ENCODE data around the gene SNAI3. TPM values are rescaled to one million over a fixed set of nuclear protein-coding genes. Genes with fewer than 3 reads are reported as not detected.

Gene SNAI3
- total RNA-seq, 4 donors from 2014 or later = 0.39 to 1.7 (median 1.1) TPM; not detected in 1

- Histone ChIP-seq H3K4me1 (peaks cover 0 to 11% (median 3%) of the 10 kb centered on the region in 3 donors), H3K27me3 (peaks cover 17% of the 10 kb centered on the region), H3K9me3 (no peaks in the 10 kb centered on the region), H3K27ac (no peak overlapping the region), H3K4me3 (no peak overlapping the region), H3K36me3 (peaks cover 0 to 72% of the 10 kb centered on the region in 2 donors)
- WGBS, 2 donors (ENCODE audit: low coverage in 1 of 2) = no CpG with 5 or more reads among the region's 25 CpGs
- no peak for ATAC-seq
- TF ChIP-seq CTCF (IDR thresholded peaks at IDR 0.05) = no peak
- no peak for TF ChIP-seq POLR2A (IDR thresholded peaks at IDR 0.05)
- no peak for TF ChIP-seq POLR2AphosphoS5 (IDR thresholded peaks at IDR 0.05)
- no peak for TF ChIP-seq EP300 (IDR thresholded peaks at IDR 0.05)
Measured at GRCh38 chr16:88656291-88656980, 29.9 kb downstream of the SNAI3 start.

GRCh38 chr16:88655733-88656281 is 30.5 kb downstream of the SNAI3 start:
- WGBS, 2 donors (ENCODE audit: low coverage in 1 of 2) = 80% methylated on average over 7 of the region's 29 CpGs; no CpG with 5 or more reads in 1 of the 2 donors
- Histone ChIP-seq H3K36me3 (peaks cover 0 to 72% of the 10 kb centered on the region in 2 donors), H3K9me3 (no peaks in the 10 kb centered on the region), H3K4me3 (no peak overlapping the region), H3K27me3 (peaks cover 23% of the 10 kb centered on the region), H3K4me1 (peaks cover 0 to 12% (median 9%) of the 10 kb centered on the region in 3 donors), H3K27ac (no peak overlapping the region)
- TF ChIP-seq EP300 (IDR thresholded peaks at IDR 0.05) (no peak), CTCF (IDR thresholded peaks at IDR 0.05) (no peak), POLR2A (IDR thresholded peaks at IDR 0.05) (no peak), POLR2AphosphoS5 (IDR thresholded peaks at IDR 0.05) (no peak)
- ATAC-seq = no peak

- 94% methylated on average over 31 of the region's 50 CpGs; no CpG with 5 or more reads in 1 of the 2 donors for WGBS, 2 donors (ENCODE audit: low coverage in 1 of 2)
- TF ChIP-seq EP300 (IDR thresholded peaks at IDR 0.05) (no peak), CTCF (IDR thresholded peaks at IDR 0.05) (no peak), POLR2AphosphoS5 (IDR thresholded peaks at IDR 0.05) (no peak), POLR2A (IDR thresholded peaks at IDR 0.05) (no peak)
- Histone ChIP-seq H3K36me3 (peaks cover 0 to 72% of the 10 kb centered on the region in 2 donors), H3K4me3 (no peak overlapping the region), H3K27me3 (peaks cover 29% of the 10 kb centered on the region), H3K9me3 (no peaks in the 10 kb centered on the region), H3K4me1 (peaks cover 0 to 18% (median 9%) of the 10 kb centered on the region in 3 donors), H3K27ac (no peak overlapping the region)
- no peak for ATAC-seq
Measured at GRCh38 chr16:88655053-88655732, 31.1 kb downstream of the SNAI3 start.

GRCh38 chr16:88654363-88655052 is 31.8 kb downstream of the SNAI3 start:
- no peak overlapping the region for H3K4me3 ChIP-seq
- H3K27me3 ChIP-seq = peaks cover 29% of the 10 kb centered on the region
- whole genome bisulfite sequencing, 2 donors (ENCODE audit: low coverage in 1 of 2) = 88 to 95% methylated on average over 4 to 17 of the region's 28 CpGs
- H3K4me1 ChIP-seq = peaks cover 0 to 25% (median 9%) of the 10 kb centered on the region in 3 donors
- H3K36me3 ChIP-seq = peaks cover 0 to 72% of the 10 kb centered on the region in 2 donors
- H3K27ac ChIP-seq = no peak overlapping the region
- H3K9me3 ChIP-seq = no peaks in the 10 kb centered on the region
- no peak for ATAC-seq
- TF ChIP-seq POLR2AphosphoS5 (IDR thresholded peaks at IDR 0.05) (no peak), CTCF (IDR thresholded peaks at IDR 0.05) (no peak), EP300 (IDR thresholded peaks at IDR 0.05) (no peak), POLR2A (IDR thresholded peaks at IDR 0.05) (no peak)

All from gastroesophageal sphincter (tissue), 4 donors.